GM12878 (cell line): ENCODE results near the gene HORMAD2. TPM values are rescaled to one million over a fixed set of nuclear protein-coding genes. Genes with fewer than 3 reads are reported as not detected.
A peak's percentile ranks its signal among the peaks of the same experiment; 100 is the strongest.

Source experiments
- ATAC-seq: fragments of 200-7000 bp; cut with Tn5 transposase; 3 replicates; pipeline ENCODE4 v1.9.1; 2020; ENCODE audit warnings: mild to moderate bottlenecking, moderate library complexity
- BruUV-seq: library from RNA; stranded (reverse); fragments of 400-500 nt; replicated peaks from 2 replicates; lab custom pipeline; 2021; lab: Mats Ljungman, UMichigan
- CTCF ChIA-PET: fragments of 300-600 bp; sonication (Branson Sonifier 250); formaldehyde crosslinking; extraction: SDS; loops from one replicate; lab custom pipeline; 2021; ENCODE audit warnings: inconsistent platforms; lab: Yijun Ruan, JAX
- POLR2A ChIA-PET: fragments of 350-600 bp; formaldehyde crosslinking; extraction: SDS; loops from one replicate; lab custom pipeline; 2021; ENCODE audit warnings: inconsistent platforms; lab: Charles Lee
- RAD21 ChIA-PET: fragments of 300-600 bp; sonication (Branson Sonifier 250); formaldehyde crosslinking; loops from one replicate; lab custom pipeline; 2023; ENCODE audit warnings: antibody characterized with exemption; ENCODE audit not compliant: unreplicated experiment; lab: Charles Lee
- SMC1A ChIA-PET: fragments of 300-600 bp; sonication (Branson Sonifier 250); formaldehyde crosslinking; loops from one replicate; lab custom pipeline; 2023; ENCODE audit not compliant: unreplicated experiment, uncharacterized antibody; lab: Charles Lee
- DNase-seq: peaks from one replicate; pipeline ENCODE4 v3.0.0-alpha.2; 2011; ENCODE audit warnings: low read depth, low spot score
- FAIRE-seq: peaks from 3 replicates; lab custom pipeline; 2011; peaks lifted over from hg19 to GRCh38; lab: Jason Lieb, UNC
- H2AFZ ChIP-seq: 2 replicates; pipeline ENCODE4 v1.6.0; 2011; ENCODE audit warnings: low read depth, low read length, control low read depth; ENCODE audit not compliant: control insufficient read depth
- H3K27ac ChIP-seq: 2 replicates; pipeline ENCODE4 v1.5.1; 2011; ENCODE audit warnings: control low read depth; ENCODE audit not compliant: control insufficient read depth, insufficient read depth
- H3K27me3 ChIP-seq, 2 experiments: replicated peaks in 1 of 2; 2 replicates each; pipeline versions ENCODE4 v1.6.0 to v1.6.1; 2011; ENCODE audit warnings: low read length in 1 of 2; ENCODE audit not compliant: control insufficient read depth in 2 of 2, insufficient read depth in 2 of 2
- H3K36me3 ChIP-seq, 2 experiments: 2 replicates each; pipeline ENCODE4 v1.5.1; 2011; ENCODE audit warnings: low read length in 1 of 2; ENCODE audit not compliant: control insufficient read depth in 2 of 2, insufficient read depth in 2 of 2
- H3K4me1 ChIP-seq: 2 replicates; pipeline ENCODE4 v1.6.1; 2011; ENCODE audit warnings: mild to moderate bottlenecking, low read length, moderate library complexity, mixed read lengths; ENCODE audit not compliant: control insufficient read depth, insufficient read depth
- H3K4me2 ChIP-seq: 2 replicates; pipeline ENCODE4 v1.6.0; 2011; ENCODE audit warnings: control low read depth; ENCODE audit not compliant: control insufficient read depth, insufficient read depth
- H3K4me3 ChIP-seq: fragments of 200-600 bp; sonication (generic); 2 replicates; pipeline ENCODE4 v1.5.1; 2016
- H3K79me2 ChIP-seq: 2 replicates; pipeline ENCODE4 v1.6.0; 2011; ENCODE audit warnings: low read length; ENCODE audit not compliant: control insufficient read depth, insufficient read depth
- H3K9ac ChIP-seq: 2 replicates; pipeline ENCODE4 v1.8.0; 2011; ENCODE audit warnings: low read length, control low read depth, mixed read lengths; ENCODE audit not compliant: control insufficient read depth, insufficient read depth
- H3K9me3 ChIP-seq: replicated peaks from 3 replicates; pipeline ENCODE4 v1.5.1; 2011; ENCODE audit warnings: mild to moderate bottlenecking, low read length; ENCODE audit not compliant: control insufficient read depth, insufficient read depth
- H4K20me1 ChIP-seq: 2 replicates; pipeline ENCODE4 v1.6.0; 2011; ENCODE audit not compliant: control insufficient read depth, insufficient read depth
- BACH1 ChIP-seq: fragments of 450-650 bp; IDR thresholded peaks from 2 replicates; pipeline ENCODE4 v1.6.1; 2017; ENCODE audit warnings: mild to moderate bottlenecking, borderline replicate concordance
- BCL11A ChIP-seq: IDR thresholded peaks from 2 replicates; pipeline ENCODE4 v1.6.1; 2011; ENCODE audit warnings: low read depth, low read length
- BMI1 ChIP-seq: fragments of 450-650 bp; IDR thresholded peaks from 2 replicates; pipeline ENCODE4 v1.6.1; 2016; ENCODE audit warnings: mild to moderate bottlenecking, moderate library complexity, borderline replicate concordance
- CEBPB ChIP-seq, 2 experiments: fragments of 150-350 bp in 1 of 2; IDR thresholded peaks; 2 replicates each; pipeline ENCODE4 v1.6.1; 2012 to 2014; ENCODE audit warnings: low read depth in 2 of 2, low read length in 2 of 2, borderline replicate concordance in 1 of 2, inconsistent platforms in 1 of 2
- MXI1 ChIP-seq: fragments of 150-350 bp; IDR thresholded peaks from 2 replicates; pipeline ENCODE4 v1.6.1; 2011; ENCODE audit warnings: low read depth, mild to moderate bottlenecking, inconsistent platforms, low read length, improper control_type of control experiment
- NBN ChIP-seq: fragments of 450-650 bp; IDR thresholded peaks from 2 replicates; pipeline ENCODE4 v1.6.1; 2016
- NFIC ChIP-seq: IDR thresholded peaks from 2 replicates; pipeline ENCODE4 v1.6.1; 2012; ENCODE audit warnings: low read depth, mild to moderate bottlenecking, inconsistent platforms, low read length, moderate library complexity
- NFXL1 ChIP-seq: fragments of 450-650 bp; IDR thresholded peaks from 2 replicates; pipeline ENCODE4 v1.6.1; 2017; ENCODE audit warnings: antibody characterized with exemption, mild to moderate bottlenecking, borderline replicate concordance
- NFYA ChIP-seq: IDR thresholded peaks from 2 replicates; pipeline ENCODE4 v1.6.1; 2011; ENCODE audit warnings: low read depth, mild to moderate bottlenecking, low read length, improper control_type of control experiment, borderline replicate concordance
- RB1 ChIP-seq: fragments of 450-650 bp; formaldehyde crosslinking; IDR thresholded peaks from 2 replicates; pipeline ENCODE4 v1.6.1; 2017; ENCODE audit warnings: mild to moderate bottlenecking, borderline replicate concordance
- RELA ChIP-seq: fragments of 450-650 bp; IDR thresholded peaks from 2 replicates; pipeline ENCODE4 v1.8.0; 2014; ENCODE audit warnings: borderline replicate concordance; ENCODE audit not compliant: partially characterized antibody
- WRNIP1 ChIP-seq: IDR thresholded peaks from 2 replicates; pipeline ENCODE4 v1.6.1; 2011; ENCODE audit warnings: low read depth, low read length, improper control_type of control experiment, borderline replicate concordance
- WGBS: methylation state at CpG from one replicate; pipeline ENCODE4 v1.1.6; 2016; ENCODE audit warnings: low lambda C conversion rate; ENCODE audit not compliant: insufficient replicate concordance, insufficient coverage; ENCODE audit errors: missing lambda C conversion rate; 5-methylcytosine and 5-hydroxymethylcytosine counted together
- in situ Hi-C: fragments of 300-500 bp; cut with MboI; formaldehyde crosslinking; loops from 9 replicates; pipeline ENCODE4 v1.14.3; 2018; ENCODE audit warnings: mixed read lengths
- intact Hi-C: fragments of 100-400 bp; cut with micrococcal nuclease; formaldehyde crosslinking; loops from one replicate; pipeline ENCODE4 v1.14.2; 2022; ENCODE audit not compliant: unreplicated experiment
- polyA plus RNA-seq, 11 experiments: library from polyadenylated mRNA; depleted of rRNA in 4 of 11; unstranded in 6 of 11; stranded (reverse) in 5 of 11; fragments of >200 nt; fragmentation: Nextera tagmentation in 4 of 11; fragmentation: Illumina TruSeq in 1 of 11; extraction: Ambion mirVana in 4 of 11; extraction: Trizol in 1 of 11; gene quantifications; 1 replicate in 1 of 11; 2 replicates in 10 of 11; pipeline versions ENCODE4 v1.2.1 to v1.2.3, GENCODE V29; 2011 to 2016; ENCODE audit warnings: inconsistent platforms in 2 of 11, missing spikeins in 2 of 11, low read depth in 1 of 11
- total RNA-seq, 4 experiments: library from RNA; depleted of rRNA in 3 of 4; stranded (reverse); fragments of >200 nt in 3 of 4; fragmentation: Illumina TruSeq in 1 of 4; extraction: Trizol in 1 of 4; gene quantifications; 2 replicates each; pipeline versions ENCODE4 v1.2.1 to v1.2.3, GENCODE V29; 2013 to 2021
- TF ChIP-seq, protein P1 (sequence below): IDR thresholded peaks from 2 replicates; pipeline ENCODE4 v1.6.1; 2012; ENCODE audit warnings: mild to moderate bottlenecking, low read depth, low read length
- TF ChIP-seq, protein P2 (sequence below): fragments of 450-650 bp; IDR thresholded peaks from 2 replicates; pipeline ENCODE4 v1.6.1; 2017; ENCODE audit warnings: mild to moderate bottlenecking, moderate library complexity

Gene HORMAD2
- total and polyA plus RNA-seq, 10 of the 15 experiments (the other 5 are each of a cell fraction or from before 2014, with no cell fraction given): 0.07 to 0.13 TPM; not detected in 8

DNA sequence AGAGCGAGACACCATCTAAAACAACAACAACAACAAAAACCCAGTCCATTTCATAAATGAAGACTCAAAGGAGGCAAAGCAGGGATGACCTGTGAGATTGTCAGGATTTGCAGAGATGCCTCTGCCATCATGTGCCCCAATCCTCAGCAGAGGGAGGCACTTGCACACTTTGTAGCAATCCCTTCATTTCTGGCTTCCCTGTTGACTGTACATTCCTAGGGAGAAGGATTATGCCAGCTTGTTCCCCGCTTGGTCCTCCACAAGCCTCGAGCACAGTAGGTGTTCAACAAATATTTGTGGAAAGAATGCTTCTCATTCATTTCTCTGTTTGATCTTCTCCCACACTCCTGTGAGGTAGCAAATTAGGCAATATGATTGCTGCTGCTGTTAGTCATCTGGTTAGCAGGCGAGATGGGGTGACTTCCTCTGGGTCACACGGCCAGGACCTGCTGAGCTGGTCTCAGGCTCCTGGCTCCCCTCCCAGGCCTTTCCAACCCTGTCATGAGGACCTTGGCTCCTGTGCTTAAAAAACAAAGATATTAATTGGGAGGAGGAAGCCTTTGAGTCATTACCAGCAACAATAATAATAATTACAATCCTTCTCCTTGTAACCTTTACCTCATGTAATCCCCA is 132.2 kb downstream of the HORMAD2 start:
- RAD21 ChIA-PET: no interaction called here
- no peak overlapping the region for H3K4me3 ChIP-seq
- H3K9ac ChIP-seq: no peak overlapping the region
- TF ChIP-seq BACH1 (no peak), BMI1 (no peak), BCL11A (no peak), NFYA (no peak), CEBPB (IDR thresholded peaks at IDR 0.05; ENCODE audit: borderline replicate concordance in 1 of 2, low read depth in 2 of 2, low read length in 2 of 2) (no peak), NFIC (no peak), RB1 (no peak), WRNIP1 (no peak), RELA (no peak), MXI1 (no peak), NFXL1 (no peak), NBN (no peak)
- TF ChIP-seq, protein P1, sequence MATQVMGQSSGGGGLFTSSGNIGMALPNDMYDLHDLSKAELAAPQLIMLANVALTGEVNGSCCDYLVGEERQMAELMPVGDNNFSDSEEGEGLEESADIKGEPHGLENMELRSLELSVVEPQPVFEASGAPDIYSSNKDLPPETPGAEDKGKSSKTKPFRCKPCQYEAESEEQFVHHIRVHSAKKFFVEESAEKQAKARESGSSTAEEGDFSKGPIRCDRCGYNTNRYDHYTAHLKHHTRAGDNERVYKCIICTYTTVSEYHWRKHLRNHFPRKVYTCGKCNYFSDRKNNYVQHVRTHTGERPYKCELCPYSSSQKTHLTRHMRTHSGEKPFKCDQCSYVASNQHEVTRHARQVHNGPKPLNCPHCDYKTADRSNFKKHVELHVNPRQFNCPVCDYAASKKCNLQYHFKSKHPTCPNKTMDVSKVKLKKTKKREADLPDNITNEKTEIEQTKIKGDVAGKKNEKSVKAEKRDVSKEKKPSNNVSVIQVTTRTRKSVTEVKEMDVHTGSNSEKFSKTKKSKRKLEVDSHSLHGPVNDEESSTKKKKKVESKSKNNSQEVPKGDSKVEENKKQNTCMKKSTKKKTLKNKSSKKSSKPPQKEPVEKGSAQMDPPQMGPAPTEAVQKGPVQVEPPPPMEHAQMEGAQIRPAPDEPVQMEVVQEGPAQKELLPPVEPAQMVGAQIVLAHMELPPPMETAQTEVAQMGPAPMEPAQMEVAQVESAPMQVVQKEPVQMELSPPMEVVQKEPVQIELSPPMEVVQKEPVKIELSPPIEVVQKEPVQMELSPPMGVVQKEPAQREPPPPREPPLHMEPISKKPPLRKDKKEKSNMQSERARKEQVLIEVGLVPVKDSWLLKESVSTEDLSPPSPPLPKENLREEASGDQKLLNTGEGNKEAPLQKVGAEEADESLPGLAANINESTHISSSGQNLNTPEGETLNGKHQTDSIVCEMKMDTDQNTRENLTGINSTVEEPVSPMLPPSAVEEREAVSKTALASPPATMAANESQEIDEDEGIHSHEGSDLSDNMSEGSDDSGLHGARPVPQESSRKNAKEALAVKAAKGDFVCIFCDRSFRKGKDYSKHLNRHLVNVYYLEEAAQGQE: no peak
- TF ChIP-seq, protein P2, sequence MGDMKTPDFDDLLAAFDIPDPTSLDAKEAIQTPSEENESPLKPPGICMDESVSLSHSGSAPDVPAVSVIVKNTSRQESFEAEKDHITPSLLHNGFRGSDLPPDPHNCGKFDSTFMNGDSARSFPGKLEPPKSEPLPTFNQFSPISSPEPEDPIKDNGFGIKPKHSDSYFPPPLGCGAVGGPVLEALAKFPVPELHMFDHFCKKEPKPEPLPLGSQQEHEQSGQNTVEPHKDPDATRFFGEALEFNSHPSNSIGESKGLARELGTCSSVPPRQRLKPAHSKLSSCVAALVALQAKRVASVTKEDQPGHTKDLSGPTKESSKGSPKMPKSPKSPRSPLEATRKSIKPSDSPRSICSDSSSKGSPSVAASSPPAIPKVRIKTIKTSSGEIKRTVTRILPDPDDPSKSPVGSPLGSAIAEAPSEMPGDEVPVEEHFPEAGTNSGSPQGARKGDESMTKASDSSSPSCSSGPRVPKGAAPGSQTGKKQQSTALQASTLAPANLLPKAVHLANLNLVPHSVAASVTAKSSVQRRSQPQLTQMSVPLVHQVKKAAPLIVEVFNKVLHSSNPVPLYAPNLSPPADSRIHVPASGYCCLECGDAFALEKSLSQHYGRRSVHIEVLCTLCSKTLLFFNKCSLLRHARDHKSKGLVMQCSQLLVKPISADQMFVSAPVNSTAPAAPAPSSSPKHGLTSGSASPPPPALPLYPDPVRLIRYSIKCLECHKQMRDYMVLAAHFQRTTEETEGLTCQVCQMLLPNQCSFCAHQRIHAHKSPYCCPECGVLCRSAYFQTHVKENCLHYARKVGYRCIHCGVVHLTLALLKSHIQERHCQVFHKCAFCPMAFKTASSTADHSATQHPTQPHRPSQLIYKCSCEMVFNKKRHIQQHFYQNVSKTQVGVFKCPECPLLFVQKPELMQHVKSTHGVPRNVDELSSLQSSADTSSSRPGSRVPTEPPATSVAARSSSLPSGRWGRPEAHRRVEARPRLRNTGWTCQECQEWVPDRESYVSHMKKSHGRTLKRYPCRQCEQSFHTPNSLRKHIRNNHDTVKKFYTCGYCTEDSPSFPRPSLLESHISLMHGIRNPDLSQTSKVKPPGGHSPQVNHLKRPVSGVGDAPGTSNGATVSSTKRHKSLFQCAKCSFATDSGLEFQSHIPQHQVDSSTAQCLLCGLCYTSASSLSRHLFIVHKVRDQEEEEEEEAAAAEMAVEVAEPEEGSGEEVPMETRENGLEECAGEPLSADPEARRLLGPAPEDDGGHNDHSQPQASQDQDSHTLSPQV: no peak
- TF ChIP-seq, all 136 proteins: peak for 0
- intact Hi-C loops: no loop called here
- Histone ChIP-seq H3K36me3 (no peaks in the 10 kb centered on the region), H4K20me1 (no peaks in the 10 kb centered on the region), H3K4me1 (no peaks in the 10 kb centered on the region; the same call in 1 of the 2 replicates), H3K4me2 (no peak overlapping the region), H2AFZ (no peak overlapping the region), H3K79me2 (no peaks in the 10 kb centered on the region), H3K27ac (no peak overlapping the region), H3K27me3 (no peaks in the 10 kb centered on the region), H3K9me3 (no peaks in the 10 kb centered on the region)
- POLR2A ChIA-PET: no interaction called here
- in situ Hi-C loops: no loop called here
- FAIRE-seq (no peak), DNase-seq (no peak), ATAC-seq (peak; percentile 41; the same call in 1 of the 3 replicates)
- 9% methylated on average over 5 of the region's 5 CpGs for WGBS
- SMC1A ChIA-PET: no interaction called here
- BruUV-seq: no TSS peak
- CTCF ChIA-PET: interaction anchor here (1.0 kb wide), 1 partner anchor 51 kb away, joined by 3 read pairs; no protein-coding TSS in a partner anchor
